DOHH2 (cell line): Measurements from ENCODE around the gene NANOGP8.

ENCODE experiments used
- CTCF ChIP-seq: fragments of 200-600 bp; sonication (generic); IDR thresholded peaks from one replicate; pipeline ENCODE4 v1.5.1; 2014; ENCODE audit warnings: antibody characterized with exemption, mild to moderate bottlenecking, low read depth, low read length; ENCODE audit not compliant: poor library complexity, severe bottlenecking
- EZH2phosphoT487 ChIP-seq: fragments of 200-600 bp; sonication (generic); IDR thresholded peaks from 2 replicates; pipeline ENCODE4 v1.6.1; 2017; ENCODE audit warnings: borderline replicate concordance, mild to moderate bottlenecking, antibody characterized with exemption, low read length, moderate library complexity, mixed read lengths

- no peak for TF ChIP-seq CTCF
- no peak for TF ChIP-seq EZH2phosphoT487
These were observed 23.4 kb upstream of the NANOGP8 start for GRCh38 chr15:35108453-35108852.
